Measurements from ENCODE around the gene PDCD1.
A peak's percentile ranks its signal among the peaks of the same experiment; 100 is the strongest.

The PDCD1 gene

DNA sequence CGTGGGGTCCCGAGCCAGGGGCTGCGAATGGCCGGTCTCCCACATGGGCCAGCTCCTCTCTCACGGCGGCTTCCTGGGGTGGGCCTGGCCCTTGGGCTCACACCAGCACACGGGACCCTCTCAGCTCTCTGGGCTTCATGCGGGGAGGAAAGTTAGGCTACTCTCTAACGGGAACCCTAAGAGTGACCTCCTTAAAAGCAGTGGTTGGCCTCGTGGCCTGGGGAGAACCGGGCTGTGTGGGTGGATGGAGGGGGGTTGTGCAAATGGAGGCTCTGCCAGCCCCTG is 36.7 kb upstream of the PDCD1 start:
- no peak for DNase-seq

DNA sequence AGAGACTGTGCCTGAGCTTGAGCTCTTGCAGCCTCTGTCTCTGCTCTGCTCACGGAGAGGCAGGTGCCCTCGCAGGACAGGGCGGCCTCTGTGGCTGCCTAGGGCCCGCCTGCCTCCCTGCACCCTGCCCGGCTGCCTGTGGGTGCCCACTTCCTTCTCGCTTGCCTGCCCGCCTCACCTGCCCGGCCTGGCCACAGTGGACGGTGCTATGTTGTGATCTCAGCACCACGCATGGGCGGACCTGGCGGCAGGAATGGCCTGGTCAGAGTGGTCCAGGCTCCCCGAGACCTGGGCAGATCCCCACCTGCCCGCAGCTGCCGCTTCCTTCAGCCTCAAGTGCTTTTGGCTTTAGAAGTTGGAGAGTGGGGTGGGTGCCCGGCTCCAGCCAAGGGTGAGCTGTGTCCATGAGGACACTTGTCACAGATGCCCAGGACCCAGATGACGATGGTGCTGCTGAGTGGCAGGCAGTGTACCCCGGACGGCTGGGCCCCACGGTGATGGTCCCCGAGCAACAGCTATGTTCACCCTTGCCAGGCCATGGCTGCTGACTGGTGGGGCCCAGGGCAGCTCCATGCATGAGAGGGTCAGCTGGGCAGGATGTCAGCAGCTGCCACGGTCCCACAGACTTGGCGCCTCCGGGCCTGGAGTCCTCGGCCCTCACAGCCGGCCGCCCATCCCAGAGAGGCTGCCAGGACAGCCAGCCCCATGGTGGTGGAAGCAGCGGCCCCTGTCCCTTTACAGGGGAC is 36.2 kb upstream of the PDCD1 start:
- no peak for DNase-seq

DNA sequence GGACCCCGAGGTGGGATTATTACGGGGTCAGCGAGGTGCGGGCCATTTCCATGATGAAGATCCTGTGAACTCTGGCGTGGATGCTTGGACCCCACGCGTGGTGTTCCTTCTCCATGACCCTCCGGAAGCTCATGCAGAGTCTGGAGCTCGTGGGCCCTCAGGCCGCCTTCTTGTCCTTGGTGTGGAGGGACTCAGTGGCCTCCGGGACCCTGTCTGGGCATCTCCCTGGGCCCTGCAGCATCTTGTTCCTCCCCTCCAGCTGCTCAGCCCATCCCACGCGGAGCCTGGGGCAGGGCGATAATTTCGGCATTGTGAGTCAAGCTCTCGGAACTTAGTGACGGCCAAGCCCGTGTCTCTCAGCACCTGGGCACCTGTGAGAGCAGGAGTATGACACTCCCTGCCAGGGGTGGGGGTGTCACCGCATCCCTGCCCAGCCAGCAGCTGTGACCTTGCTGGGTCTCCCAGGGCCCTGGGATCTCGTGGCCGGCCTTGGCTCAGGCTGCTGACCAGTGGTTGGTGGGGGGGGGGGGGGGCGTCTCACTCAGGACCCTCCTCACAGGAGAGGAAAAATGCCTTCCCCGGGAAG is 35.5 kb upstream of the PDCD1 start:
- no peak for DNase-seq

DNA sequence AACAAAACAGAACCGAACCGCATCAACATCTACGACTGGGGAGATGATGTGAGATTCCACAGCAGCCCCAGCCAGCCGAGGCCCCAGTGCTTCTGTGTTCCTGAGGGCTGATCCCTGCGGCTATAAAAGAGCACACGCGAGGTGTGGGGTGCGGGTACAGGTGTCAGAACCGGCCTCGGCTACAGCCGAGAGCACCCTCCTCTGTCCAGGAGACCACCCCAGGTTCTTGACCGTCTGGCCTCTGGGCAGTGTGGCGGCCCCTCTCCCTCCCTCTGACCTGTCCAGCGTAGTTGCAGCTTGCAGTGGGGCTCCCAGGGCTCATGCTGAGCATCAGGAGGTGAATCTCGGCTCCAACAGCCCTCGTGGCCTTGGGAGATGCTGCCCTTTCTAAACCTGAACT is 34.6 kb upstream of the PDCD1 start:
- no peak for DNase-seq

DNA sequence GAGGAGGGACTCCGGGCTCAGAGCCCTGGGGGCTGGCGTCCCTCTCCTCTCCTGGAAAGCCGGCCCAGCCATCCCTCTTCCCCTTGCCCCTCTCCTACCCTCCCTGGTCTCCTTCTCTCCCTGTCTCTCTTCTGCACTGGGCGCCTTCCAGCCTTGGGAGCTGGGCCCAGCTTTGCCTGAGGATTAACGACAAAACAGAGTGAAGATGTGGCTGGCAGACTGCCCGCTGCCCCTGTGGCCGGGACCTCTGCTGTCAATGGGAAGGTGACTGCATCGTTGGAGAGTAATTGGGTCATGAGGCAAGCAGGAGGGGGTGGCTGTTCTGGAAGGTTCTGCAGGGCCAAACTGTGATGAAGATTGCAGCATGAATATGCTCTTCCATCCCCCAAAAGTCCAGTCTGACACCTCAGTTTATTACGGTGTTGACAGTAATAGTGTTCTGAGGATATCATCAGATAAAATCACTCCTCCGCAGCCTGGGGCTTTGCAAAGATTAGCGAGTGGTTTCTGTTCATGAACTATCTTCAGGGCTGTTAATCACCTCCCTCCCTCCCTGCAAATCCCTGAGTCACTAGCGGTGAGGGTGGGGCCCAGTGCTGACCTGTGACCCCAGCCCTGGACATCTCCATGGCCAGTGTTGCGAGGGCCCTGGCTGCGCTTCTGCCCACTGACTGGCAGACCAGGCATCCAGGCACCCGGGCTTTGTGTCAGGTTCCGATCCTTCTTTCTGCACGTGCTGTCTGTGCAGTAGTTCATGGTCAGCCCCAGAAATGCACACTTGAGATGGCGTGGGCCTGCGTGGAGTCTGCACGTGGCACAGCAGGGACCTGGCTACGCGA is 33.8 kb upstream of the PDCD1 start:
- peak in 1 of 3 experiments; percentile 16 for DNase-seq

DNA sequence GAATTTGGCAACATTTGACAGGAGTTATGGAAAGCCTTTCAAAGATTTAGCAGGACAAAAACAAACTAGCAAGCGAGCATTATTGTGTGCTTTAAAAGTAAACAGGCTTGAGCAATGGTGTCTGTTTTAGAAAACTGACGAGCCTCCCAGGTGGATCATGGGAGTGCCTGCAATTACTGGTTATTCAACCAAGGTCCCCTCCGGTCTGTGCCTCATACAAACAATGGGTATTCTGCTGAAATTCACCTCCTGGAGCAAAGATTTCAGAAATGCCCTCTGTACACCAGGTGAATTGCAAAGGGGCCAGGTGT is 33.2 kb upstream of the PDCD1 start:
- peak in 1 of 3 experiments; percentile 49 for DNase-seq

DNA sequence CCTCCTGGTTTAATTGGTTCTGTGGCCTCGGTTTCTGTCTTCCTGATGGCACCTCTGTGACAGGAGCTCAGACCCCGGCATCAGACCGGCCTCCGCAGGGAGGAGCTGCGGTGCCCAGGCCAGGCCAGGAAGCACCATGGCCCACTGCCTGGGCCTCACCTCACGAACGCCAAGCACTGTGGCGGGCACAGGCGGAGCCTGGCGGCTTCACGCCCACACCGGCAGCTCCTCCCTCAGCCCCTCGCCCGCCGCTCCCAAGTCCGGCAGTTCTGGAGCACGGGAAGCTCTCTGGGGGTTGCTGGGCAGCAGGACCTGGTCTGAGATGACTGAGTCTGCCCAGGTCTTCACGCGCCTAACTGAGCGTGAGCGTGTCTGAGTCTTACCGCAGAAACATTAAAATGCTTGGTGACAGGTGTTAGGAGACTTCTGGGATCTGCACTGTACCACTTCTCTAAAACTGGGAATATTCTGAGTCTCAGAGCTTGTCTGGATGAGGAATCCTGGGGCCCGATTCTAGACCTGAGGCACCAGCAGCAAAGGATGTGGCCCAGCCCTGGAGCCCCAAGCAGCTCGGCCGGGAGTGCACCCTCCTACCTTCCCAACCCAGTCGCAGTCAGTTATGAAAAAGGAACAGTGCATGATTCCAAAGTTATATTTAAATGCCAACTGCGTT is 32.8 kb upstream of the PDCD1 start:
- no peak for DNase-seq

DNA sequence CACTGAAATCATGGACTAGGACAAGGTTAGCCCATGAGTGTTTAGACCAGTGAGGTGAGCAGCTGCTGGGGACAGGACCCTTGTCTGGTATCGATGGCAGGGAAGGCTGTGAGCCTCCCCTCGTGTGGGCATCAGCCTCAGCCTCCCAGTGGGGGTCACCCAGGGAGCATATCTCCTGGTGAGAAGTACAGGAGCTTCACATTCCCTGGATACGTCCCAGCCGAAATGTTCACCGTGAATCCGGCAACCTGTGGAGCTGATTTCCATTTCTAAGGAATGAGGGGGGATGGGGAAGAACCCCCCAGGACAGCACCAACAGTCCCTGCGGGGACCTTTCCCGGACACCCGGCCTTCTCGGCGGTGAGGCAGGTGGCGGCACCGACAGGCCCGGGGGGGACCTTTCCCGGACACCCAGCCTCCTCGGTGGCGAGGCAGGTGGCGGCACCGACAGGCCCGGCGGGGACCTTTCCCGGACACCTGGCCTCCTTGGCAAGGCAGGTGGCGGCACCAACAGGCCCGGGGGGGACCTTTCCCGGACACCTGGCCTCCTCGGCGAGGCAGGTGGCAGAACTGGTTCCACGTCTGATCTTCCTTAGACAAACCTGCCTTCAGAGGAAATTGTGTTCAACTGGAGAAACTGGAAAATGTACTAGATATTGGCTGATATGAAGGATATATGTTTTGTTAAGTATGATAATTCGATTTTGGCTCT is 32.0 kb upstream of the PDCD1 start:
- no peak for DNase-seq

DNA sequence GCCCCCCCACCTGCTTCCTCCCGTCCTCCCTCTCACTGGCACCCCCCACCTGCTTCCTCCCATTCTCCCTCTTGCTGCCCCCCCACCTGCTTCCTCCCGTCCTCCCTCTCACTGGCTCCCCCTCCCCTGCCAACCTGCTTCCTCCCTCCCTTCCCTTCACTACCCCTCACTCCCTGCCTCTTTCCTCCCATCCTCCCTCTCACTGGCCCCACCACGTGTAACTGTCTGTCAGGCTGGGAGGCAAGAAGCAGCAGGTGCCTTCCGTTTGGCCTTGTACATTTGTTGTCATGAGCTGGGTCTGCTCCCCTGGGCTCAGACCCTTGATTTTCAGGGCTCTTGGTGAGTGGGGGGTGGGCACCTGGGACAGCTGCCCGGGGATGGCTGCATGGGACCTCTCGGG is 29.9 kb upstream of the PDCD1 start:
- DNase-seq = no peak

DNA sequence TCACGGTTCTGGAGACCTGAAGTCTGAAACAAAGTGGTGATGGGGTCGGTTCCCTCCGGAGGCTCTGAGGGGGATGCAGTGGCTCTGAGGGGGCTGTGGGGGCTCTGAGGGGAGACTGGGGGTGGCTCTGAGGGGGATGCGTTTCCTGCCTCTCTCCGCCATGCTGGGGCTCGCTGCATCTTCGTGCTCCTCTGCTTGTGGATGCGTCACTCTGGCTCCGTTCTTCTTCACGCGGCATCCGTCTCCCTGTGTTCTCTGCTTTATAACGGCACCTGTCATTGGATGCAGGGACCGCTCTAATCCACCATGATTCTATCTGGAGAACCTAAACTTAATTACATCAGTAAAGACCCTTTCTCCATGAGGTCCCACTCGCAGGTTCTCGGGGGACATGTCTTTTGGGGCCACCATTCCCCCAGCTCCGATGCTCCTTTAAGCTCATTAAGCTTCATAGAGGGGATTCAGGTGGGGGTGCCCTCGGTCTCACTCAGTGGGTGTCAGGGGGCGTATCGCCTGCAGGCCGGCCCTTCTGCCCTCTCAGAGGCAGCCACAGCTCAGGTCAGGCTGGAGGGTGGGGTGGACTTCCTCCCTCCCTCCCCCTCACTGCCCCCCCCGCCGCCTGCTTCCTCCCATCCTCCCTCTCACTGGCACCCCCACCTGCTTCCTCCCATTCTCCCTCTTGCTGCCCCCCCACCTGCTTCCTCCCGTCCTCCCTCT is 29.3 kb upstream of the PDCD1 start:
- DNase-seq = no peak

DNA sequence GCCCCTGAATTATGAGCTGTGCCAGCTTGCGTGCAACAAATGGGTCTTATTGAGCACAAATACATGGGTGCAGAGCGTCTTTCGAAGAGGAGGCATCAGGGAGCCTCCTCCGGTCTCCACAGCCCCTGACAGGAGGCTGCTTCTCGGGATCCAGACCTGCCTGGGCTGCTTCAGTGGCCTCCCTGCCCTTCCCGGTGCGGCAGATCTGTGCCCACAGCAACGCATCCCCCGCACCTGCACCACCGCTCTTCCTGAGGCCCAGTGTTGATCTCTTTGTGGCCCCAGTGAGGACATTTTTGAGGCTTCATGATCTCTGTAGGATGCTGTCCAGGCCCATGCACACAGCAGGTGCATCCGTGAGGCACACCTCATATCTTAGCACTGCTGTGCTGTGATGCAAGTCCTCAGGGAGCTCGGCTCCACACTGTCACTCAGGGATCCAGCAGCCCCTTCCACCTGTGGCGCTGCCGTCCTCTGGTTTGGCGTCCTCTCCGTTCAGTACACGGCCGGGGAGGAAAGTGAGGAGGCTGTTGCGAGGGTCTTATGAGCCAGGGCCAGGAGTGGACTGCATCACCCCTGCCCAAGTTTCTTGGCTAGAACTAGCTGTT is 28.2 kb upstream of the PDCD1 start:
- no peak for DNase-seq

DNA sequence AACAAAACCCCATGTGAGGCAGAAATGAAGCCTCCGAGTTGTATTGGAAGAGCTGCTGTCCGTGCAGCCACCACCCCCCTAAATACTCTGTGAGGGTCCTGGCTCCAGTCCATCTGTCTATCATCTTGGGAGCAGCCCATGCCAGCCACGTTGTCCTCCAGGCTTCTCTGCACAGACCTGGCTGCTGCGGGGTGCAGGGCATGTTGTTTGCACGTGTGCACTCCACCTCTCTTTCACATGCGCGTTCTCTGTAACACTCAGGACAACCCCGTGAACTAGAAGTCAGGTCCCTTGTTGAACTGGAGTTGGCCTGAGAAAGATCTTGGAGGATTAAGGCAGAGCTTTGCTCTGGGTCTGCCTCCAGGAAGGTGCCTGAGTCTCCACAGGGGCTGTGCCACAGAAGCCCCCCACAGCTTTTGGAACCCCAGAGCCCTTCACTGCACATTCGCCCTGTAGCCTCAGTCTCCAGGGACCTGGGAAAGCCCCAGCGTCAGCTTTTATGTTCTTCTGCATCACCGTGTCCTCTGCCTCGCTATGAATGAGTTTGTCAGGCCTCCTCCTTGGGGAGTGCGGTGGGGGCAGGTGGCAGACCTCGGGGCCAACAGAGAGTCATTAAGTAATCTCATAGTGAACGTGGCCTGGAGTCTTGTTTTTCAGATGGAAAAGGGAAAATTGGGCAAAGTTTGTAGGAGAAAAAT is 27.4 kb upstream of the PDCD1 start:
- peak in 1 of 3 experiments; percentile 40 for DNase-seq

DNA sequence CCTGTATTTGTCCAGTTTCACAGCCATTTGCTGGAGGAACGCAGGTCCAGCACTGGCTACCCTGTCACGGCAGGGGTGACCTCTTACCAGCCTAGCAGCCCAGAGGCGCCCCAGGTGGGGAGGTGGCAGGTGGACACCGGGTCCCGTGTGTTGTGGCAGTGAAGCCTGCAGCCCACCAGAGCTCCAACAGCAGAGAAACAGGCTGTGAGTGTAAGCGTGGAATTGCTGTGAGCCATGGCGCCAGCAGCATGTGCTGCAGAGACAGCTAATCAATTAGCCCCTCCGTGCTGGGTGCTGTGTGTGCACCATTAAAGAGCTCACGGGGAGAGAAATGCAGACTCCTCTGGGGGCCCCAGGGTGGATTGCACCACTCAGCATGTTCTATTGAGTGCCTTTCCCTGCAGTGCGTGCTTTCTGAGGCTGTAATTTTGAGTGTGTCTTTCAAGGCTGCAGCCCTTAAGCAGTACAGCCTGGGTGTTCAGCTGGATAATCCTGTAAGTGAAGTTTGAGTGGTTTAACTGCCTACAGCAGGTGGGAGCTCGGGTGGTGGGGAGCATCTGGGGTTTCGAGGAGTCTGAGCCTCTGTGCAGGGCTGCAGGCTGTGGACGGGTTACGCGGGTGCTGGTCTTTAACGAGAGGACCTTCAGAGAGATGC is 26.7 kb upstream of the PDCD1 start:
- peak; percentile 44 to 82 (median 49) for DNase-seq

DNA sequence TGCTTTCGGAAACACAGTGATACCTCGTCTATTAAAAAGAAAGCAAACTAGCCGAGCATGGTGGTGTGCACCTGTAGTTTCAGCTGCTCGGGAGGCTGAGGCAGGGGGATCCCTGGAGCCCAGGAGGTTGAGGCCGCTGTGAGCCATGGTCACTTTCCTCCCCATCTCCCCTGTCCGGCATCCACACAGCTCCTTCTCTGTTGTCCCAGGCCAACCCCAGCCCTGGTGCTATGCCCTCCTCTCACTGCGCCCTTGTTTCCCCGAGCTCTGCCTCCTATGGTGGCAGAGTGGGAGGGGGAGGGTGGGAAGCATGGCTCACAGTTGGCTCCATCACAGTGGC is 26.2 kb upstream of the PDCD1 start:
- DNase-seq = no peak

DNA sequence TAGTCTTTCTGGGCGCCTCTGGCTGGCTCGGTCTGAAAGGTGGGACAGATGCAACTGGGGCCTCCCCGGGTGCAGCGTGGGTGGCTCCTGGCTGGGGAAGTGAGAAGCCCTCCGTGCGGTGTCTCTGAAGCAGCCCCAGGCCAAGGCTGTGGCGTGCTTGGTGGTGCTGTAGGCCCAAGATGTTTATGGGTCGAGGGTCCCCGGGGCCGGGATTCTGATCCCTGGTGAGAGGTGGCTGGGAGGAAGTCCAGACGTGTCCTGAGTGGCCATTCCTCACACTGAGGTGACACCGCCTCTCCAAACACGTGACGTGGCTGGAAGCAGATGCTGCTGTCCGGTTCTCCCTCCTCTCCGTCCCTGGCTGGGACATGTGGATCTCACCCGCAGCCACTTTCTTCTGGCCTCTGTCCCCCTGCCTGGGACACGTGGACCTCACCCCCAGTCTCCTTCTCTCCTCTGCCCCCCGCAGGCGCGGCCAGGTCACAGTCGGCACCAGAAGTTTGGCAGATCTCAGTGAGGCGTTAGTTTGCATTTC is 23.5 kb upstream of the PDCD1 start:
- peak in 2 of 3 experiments; percentile 26 to 72 for DNase-seq

DNA sequence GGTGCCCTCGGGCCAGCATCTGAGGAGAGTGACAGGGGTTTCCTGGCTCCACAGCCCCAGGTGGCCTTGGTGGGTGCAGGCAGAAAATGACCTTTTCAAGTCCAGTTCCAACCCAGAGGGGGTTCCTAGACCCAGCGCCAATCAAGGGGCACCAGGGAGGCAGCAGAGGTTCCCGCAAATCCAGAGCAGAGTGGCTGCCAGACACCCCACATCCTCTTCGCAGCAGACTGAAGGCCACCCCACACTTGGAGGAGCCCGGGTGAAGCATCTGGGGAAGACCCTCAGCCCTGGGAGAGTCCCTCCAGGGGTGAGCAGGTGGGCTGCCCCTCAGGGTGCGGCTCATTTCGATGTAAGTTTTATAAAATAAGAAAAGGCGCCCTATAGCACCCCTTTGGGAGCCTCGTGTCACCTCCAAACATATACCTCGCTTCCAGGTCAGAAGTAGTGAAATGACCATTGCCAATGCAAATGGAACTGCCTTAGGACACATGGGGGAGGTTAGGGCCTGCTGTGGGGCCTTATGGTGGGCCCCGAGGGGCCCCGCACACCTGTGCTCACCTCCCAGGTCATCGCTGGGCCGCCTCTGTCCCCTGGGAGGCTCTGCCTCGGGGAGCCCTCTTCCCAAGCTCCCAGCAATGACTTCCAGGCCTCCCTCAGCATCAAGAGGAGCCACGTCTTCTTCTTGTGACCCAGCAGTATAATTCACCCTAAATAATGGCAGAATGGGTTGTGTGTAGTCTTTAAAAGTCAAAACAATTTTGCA is 21.8 kb upstream of the PDCD1 start:
- DNase-seq = no peak

DNA sequence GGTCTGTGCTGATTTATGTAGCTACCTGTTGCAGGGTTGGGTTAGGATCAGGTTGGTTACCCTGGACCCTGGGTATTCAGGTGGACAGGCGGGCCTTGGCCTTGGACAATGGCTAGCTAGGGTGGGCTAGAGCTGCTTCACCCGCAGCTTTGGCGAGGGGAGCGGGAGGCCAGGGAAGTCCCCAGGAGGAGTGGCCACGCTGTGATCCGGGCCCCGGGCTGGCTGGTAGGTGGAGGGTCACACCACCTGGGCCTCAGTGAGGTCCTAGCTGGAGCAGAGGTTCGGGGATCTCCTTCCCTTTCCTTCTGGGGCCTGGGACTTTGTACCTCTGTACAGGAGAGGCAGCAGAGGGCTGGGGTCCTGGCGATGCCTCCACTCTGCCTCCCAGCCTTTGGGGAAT is 20.6 kb upstream of the PDCD1 start:
- no peak for DNase-seq

DNA sequence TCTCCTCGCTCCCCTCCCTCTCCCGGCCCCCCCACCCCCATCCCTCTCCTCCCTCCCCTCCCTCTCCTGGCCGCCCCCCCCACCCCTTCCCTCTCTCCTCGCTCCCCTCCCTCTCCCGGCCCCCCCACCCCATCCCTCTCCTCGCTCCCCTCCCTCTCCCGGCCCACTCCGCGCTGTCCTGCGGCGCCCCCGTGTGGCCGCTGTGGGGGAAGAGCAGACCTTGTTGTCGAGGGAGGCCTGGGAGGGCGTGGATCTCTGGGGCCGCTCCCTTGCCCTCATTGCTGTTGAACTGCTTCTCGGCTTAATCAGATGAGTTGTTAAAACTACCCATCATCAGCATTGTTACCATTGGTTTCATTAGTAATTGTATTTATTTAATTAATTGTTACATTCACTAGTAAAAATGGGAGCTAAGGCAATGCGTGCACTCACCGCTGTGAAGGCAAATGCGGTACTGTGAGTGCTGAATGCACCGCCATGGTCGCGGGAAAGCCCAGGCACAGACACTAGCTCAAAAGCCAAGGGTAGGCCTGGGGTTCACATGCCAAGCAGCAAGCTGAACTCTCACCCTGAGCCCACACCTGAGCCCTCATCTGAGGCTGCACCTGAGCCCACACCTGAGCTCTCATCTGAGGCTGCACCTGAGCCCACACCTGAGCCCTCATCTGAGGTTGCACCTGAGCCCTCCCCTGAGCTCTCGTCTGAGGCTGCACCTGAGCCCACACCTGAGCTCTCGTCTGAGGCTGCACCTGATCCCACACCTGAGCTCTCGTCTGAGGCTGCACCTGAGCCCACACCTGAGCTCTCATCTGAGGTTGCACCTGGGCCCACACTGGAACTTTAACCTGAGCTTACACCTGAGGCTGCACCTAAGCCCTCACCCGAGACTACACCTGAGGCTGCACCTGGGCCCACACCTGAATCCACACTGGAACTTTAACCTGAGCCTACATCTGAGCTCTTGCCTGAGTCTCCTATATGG is 19.6 kb upstream of the PDCD1 start:
- DNase-seq = peak; percentile 21 to 86 (median 80)

Measured in NCI-H1417 (cell line).